Measurements from ENCODE around the gene PPFIBP1.
"Not testable (repeated sequence)": the region's sequence is repeated elsewhere in the genome, so short reads cannot be mapped to it uniquely, and the experiment has no call there.

DNA sequence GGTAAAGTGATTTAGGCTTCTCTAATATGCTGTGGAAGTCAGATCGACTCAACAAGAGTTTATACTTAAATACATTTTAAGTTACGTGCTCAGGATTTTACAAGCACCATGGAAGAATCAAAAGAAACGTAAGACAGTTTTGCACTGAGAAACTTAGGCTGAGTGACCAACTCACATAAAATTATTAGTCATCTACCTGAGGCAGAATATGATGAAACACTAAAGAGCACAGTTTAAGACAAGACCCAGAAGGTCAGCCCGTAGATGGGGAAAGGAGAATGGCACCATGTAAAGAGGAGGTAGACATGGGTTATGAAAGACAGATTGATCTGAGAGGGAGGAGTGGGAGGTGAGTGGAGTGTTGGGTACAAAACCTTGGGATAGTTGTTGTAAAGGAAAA lies 118.4 kb downstream of the PPFIBP1 start:
- TF ChIP-seq, protein P1, sequence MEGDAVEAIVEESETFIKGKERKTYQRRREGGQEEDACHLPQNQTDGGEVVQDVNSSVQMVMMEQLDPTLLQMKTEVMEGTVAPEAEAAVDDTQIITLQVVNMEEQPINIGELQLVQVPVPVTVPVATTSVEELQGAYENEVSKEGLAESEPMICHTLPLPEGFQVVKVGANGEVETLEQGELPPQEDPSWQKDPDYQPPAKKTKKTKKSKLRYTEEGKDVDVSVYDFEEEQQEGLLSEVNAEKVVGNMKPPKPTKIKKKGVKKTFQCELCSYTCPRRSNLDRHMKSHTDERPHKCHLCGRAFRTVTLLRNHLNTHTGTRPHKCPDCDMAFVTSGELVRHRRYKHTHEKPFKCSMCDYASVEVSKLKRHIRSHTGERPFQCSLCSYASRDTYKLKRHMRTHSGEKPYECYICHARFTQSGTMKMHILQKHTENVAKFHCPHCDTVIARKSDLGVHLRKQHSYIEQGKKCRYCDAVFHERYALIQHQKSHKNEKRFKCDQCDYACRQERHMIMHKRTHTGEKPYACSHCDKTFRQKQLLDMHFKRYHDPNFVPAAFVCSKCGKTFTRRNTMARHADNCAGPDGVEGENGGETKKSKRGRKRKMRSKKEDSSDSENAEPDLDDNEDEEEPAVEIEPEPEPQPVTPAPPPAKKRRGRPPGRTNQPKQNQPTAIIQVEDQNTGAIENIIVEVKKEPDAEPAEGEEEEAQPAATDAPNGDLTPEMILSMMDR (IDR thresholded peaks at IDR 0.05; ENCODE audit: low read depth, low read length), result not testable (repeated sequence)
- not testable (repeated sequence) for TF ChIP-seq EZH2phosphoT487 (IDR thresholded peaks at IDR 0.05; ENCODE audit: low read depth)

Measured in OCI-LY3 (cell line).